NCI-H748 treated with DMSO at 0.1 percent for 48 hours (cell line): Measurements from ENCODE around the gene CHRNA4.

Source experiments
- DNase-seq: peaks from one replicate; lab custom pipeline; 2025; lab: John Stamatoyannopoulos, UW

The CHRNA4 gene

GRCh38 chr20:63320041-63320511 lies 41.1 kb downstream of the CHRNA4 start:
- DNase-seq, result no peak

- DNase-seq, result no peak
Observed at GRCh38 chr20:63319164-63320040, 41.7 kb downstream of the CHRNA4 start.

GRCh38 chr20:63318391-63319163 lies 42.6 kb downstream of the CHRNA4 start:
- DNase-seq, result no peak

- no peak for DNase-seq
Observed at GRCh38 chr20:63317601-63318291, 43.4 kb downstream of the CHRNA4 start.

DNA sequence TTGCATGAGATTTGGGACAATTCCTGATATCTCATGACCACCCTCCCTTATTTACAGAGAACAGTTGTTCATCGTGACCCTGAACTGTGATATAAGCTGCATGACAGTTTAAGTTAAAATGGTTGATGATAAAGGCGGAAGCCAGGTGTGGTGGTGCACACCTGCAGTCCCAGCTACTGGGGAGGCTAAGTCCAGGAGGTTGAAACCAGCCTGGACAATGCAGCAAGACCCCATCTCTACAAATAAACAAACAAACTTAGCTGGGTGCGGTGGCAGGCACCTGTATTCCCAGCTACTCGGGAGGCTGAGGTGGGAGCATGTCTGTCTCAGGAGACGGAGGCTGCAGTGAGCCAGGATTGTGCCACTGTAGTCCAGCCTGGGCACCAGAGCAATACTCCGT lies 44.1 kb downstream of the CHRNA4 start:
- DNase-seq, result no peak

GRCh38 chr20:63316502-63316921 lies 44.6 kb downstream of the CHRNA4 start:
- DNase-seq, result no peak

GRCh38 chr20:63315731-63316491 lies 45.2 kb downstream of the CHRNA4 start:
- no peak for DNase-seq

DNA sequence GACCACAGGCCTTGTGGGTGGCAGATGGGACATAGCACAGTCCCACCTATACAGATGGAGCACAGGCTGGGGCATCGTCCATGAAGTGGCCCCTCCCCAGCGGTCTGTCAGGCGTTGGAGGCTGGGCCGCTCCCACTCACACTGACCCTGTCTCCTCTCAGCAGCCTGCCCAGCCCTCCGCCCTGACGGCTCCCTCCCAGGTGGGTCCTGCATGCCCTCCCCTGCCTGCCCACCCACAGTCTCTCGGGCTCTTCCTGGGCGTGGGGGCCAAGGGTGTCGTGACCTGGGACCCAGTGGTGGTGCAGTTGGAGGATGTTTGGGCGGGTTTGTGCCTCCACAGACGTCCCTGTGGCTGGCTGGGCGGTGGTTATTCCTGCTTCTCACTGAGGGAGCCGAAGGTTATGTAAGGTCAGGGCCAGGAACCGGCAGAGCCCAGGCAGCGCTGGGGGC lies 45.9 kb downstream of the CHRNA4 start:
- no peak for DNase-seq

DNA sequence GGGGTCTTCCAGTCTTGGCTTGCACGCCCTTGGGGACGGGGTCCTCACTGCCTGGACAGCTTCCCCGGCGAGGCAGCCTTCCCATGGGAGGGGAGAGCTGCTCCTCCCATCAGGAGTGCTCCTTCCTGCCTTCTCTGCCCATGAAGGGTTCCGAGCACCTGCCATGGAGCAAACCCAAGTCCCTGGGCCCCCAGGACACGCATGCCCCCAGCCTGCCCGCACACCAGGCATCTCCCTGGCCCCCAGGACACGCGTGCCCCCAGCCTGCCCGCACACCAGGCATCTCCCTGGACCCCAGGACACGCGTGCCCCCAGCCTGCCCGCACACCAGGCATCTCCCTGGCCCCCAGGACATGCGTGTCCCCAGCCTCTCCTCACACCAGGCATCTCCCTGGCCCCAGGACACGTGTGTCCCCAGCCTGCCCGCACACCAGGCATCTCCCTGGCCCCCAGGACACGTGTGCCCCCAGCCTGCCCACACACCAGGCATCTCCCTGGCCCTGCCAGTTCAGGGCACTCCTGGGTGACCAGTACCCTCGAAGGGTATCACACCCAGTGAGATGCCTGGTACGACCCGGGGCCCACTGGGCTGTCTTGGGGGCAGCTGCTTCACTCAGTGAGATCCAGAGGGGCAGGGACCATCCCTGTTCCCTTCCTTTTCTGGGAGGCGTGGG lies 46.4 kb downstream of the CHRNA4 start:
- no peak for DNase-seq

DNA sequence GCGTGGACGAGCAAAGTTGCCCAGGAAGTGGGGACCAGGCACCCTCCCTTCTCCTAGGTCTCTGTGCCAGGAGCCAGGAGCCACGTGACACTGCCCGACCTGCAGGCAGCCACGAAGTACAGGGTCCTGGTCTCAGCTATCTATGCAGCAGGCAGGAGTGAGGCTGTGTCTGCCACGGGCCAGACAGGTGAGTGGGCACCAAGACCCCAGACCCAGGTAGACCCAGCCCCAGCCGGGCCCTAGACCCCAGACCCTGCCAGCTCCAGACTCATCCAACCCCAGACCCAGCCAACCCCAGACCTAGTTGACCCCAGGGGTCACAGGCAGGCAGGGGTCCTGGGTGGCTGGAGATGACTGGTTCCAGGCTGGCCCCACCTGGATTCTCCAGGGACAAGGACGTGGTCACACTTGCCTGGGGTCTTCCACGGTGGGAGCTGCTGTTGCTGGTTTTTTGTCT lies 47.1 kb downstream of the CHRNA4 start:
- no peak for DNase-seq

DNA sequence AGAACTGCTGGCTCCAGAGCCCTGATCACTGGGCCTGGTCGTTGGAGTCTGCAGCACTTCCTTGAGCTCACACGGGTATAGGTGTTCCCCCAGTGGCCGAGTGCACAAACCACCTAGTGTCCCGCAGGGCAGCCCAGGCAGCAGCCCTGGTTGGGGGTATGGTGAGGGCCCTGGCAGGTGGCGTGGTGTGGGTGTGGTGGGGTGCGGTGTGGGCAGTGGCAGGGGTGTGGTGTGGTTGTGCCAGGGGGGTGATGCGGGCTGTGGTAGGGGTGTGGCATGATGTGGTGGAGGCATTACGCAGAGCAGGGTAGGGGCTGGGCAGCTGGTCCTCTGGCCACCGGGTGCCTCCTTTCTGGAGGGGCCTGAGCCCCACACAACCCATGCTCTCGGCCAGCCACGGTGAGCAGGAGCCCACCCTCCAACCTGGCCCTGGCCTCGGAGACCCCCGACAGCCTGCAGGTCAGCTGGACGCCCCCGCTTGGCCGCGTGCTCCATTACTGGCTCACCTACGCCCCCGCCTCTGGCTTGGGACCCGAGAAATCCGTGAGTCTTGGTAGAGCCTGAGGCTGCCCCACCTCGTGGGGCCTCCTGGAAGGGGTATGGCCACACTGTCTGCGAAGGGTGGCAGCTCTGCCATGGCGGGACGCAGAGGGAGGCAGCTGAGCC lies 47.7 kb downstream of the CHRNA4 start:
- no peak for DNase-seq

DNA sequence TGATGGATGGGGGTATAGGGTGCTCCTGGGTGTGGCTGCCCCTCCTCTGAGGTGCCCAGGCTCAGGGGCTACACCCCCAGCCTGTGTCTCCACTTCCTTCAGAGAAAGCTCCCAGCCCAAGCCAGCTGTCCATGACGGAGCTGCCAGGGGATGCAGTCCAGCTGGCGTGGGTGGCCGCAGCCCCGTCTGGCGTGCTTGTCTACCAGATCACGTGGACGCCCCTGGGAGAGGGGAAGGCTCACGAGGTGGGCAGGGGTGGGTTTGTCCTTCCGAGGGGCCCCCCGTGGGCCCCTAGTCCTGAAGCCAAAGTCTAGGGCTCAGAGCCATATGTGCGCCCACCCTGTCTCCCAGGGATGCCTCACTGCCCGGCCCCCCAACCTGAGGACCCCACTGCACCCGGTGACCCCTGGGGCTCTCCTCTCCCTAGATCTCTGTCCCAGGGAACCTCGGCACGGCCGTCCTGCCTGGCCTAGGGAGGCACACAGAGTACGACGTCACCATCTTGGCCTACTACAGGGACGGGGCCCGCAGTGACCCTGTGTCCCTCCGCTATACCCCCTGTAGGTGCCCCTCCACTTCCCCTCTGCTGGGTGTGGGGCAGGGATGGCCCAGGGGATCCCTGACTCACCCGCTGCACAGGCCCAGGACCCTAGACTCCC lies 48.3 kb downstream of the CHRNA4 start:
- DNase-seq, result no peak

DNA sequence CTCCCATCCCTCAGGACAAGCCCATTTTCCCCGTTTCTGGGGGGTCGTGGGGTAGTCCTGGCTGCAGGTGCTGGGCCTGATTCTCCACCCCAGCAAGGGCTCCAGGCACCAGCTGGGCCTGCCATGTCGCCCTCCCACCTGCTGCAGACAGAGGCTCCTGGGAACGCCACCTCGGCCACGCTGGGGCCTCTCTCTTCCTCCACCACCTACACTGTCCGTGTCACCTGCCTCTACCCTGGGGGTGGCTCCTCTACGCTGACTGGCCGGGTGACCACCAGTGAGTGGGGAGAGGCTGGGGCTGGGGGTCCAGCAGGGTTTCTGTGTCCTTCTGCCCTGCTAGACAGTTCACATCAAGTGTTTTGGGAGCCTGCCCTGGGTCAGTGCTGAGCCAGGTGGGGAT lies 48.9 kb downstream of the CHRNA4 start:
- no peak for DNase-seq

- no peak for DNase-seq
Observed at GRCh38 chr20:63311833-63312243, 49.3 kb downstream of the CHRNA4 start.

DNA sequence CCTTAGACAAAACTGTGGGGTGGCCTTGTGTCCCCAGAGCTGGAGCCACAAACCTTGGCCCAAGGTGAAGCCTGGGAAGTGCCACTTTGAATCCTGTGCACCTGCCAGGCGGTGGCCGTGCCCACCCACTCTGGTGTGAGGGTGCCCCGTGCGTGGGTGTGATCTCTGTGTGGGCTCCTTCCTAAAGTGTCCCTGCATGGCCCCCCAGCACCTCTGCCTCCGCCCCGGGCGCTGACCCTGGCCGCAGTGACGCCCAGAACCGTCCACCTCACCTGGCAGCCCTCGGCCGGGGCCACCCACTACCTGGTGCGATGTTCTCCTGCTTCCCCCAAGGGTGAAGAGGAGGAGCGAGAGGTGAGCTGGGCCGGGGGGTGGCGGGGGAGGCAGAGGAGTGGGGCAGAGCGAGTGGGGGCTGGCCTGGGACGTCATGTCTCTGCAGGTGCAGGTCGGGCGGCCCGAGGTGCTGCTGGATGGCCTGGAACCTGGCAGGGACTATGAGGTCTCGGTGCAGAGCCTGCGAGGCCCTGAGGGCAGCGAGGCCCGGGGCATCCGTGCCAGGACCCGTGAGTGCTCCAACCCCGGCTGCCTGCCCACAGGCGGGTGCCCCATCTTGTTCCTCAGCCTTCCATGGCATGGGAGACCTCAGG lies 49.8 kb downstream of the CHRNA4 start:
- no peak for DNase-seq

DNA sequence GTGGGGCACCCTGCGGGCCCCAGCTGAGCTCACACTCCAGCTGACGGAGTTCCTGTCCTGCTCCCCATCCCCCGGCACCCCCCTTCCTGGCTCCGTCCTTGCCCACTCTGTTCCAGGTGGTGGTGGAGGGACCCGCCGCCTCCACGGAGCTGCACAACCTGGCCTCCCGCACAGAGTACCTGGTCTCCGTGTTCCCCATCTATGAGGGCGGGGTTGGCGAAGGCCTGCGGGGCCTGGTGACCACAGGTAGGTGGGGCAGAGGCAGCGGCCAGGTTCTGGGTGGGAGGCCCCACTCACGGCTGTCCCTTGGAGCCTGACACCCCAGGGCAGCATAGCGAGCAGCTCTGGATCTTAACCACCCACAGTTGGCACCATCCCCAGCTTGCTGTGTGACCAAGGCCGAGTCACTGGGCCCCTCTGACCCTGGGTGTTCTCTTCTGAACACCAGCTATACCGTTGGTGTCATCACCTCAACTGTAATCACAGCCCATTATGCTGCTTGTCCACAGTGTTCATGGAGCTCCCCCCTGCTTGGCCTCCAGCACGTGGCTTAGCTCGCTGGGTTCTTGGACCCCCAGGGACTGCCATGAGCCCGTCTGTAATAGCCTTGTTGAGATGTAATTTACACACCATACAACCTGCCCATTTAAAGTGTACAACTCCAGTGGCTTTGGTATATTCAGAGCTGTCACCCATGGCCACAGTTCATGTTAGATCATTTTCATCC lies 50.7 kb downstream of the CHRNA4 start:
- no peak for DNase-seq

- DNase-seq, result peak; percentile 1
Observed at GRCh38 chr20:63309261-63310071, 51.7 kb downstream of the CHRNA4 start.
